Forelimb muscle (tissue), 1 donor: Measurements from ENCODE around the gene ISM1. TPM values are rescaled to one million over a fixed set of nuclear protein-coding genes. Genes with fewer than 3 reads are reported as not detected.
"Not testable (repeated sequence)": the region's sequence is repeated elsewhere in the genome, so short reads cannot be mapped to it uniquely, and the experiment has no call there.

Source experiments
- DNase-seq: peaks from one replicate; pipeline ENCODE4 v3.0.0-alpha.2; 2013; ENCODE audit warnings: low read depth
- polyA plus RNA-seq: library from polyadenylated mRNA; unstranded; fragments of 120-200 nt; gene quantifications from one replicate; pipeline ENCODE4 v1.2.1, GENCODE V29; 2013; ENCODE audit not compliant: insufficient read length

ISM1 gene
- polyA plus RNA-seq, 1 donor = 0.76 TPM

DNA sequence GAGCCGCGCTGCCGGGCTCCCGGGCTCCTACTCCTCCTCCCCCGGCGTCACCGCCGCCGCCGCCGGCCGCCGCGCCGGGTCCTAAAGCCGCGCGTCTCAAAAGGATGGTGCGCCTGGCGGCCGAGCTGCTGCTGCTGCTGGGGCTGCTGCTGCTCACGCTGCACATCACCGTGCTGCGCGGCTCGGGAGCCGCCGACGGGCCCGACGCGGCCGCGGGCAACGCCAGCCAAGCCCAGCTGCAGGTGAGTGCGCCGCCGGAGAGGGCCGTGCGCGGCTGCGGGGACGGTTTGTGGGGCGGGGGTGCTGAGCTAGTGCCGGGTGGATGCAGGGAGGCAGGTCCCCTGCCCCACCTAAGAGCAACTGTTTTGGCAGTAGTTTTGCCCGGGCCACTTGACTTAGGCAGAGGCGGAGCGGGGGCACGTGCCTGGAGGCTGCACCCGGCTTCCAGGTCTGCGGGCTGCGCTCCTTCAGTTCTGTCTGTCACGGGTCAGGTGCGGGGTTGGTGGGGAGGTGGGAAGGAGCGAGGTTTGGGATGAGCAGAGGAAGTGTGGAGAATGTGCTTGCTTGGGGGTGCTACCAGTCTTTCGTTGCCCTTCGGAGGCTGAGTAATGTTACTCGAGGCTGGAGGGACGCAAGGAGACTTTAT lies 722 bp downstream of the ISM1 start:
- DNase-seq = no peak

GRCh38 chr20:13222319-13222716 lies 1.2 kb downstream of the ISM1 start:
- DNase-seq = no peak

DNA sequence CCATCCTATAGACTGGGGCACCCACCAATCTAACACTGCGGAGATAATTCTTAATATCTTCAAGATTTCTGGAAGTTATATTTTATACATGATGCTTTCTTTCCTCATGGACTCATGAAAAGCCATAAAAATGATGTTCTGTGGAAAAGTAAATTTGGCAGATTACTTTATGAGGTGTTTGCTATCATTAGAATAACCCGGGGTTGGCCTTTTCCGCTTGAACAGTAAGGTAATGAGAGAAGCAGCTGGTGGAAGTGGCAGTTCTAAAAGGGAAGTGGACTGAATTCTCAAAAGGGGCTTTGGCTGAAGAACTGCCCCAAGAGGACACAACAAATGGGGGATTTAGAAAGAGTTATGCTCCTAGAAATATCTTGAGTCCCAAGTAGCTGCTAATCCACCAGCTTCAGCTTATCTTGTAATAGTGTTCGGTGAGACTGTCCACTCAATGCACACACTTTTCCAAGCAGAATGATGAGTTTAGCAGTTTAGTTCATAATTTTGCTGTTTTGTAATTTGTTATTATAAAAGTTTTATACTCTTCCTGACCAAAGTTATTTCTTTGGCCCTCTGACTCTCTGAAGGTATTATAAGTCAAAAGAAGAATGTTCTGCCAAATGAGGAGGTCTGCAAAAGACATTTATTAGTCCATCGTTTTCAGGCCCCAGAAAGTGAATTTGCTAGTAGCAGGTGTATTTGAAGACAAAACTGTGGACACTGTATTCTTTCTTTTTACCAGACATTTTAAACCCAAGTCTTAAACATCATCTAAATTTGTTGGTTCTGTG lies 2.9 kb downstream of the ISM1 start:
- no peak for DNase-seq

DNA sequence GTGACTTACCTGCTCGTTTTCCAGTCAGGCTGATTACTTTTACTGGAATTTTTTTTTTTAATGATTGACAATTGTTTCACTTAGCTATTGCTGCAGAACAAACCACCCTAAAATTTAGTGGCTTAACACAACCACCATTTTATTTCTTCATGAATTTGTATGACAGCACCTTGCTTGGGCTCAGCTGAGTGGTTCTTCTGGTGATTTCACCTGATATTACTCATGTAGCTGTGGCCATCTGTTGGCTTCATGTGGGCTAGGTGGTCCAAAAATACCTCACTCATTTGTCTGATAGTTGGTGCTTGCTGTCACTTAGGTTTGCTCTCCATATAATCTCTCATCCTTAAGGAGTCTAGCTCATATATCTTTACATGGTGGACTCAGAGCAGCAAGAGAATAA lies 5.3 kb downstream of the ISM1 start:
- no peak for DNase-seq

GRCh38 chr20:13228771-13229170 lies 7.7 kb downstream of the ISM1 start:
- DNase-seq = no peak

DNA sequence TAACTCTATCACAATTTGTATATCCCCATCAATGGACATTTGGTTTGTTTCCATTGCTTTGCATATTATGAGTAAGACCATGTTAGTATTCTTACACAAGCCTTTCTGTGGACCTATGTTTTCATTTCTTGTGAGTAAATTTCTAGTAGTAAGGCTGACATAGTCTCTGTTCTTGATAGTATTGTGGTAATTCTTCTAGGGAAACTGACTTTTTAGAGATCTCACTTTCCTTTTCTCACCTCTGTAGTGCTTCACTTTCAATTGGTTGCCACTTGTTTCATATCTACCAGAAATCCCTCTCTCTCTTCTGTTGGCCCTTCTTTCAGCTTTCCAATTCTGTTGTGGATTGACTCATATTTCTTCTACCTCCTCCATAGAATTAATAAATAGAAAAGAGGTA lies 8.5 kb downstream of the ISM1 start:
- DNase-seq = no peak

- DNase-seq = no peak
Measured at GRCh38 chr20:13231031-13231752, 10.1 kb downstream of the ISM1 start.

- no peak for DNase-seq
Measured at GRCh38 chr20:13232999-13233398, 11.9 kb downstream of the ISM1 start.

DNA sequence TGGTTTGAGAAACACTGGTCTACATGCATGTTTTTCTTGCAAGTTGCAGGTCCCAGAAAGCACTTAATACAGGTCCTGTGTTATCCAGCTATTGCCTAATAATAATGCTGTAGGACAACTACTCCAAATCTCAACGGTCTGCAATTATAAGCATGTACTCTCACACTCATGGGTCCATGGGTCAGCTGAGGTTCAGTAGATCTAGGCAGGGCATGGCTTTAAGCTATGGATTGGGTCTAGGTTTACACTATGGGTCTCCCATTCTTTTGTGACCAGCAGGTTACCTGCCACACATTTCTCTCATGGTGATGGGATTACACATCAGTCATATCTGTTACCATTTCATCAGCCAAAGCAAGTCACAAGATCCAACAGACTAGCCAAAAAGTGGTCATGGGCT lies 13.9 kb downstream of the ISM1 start:
- DNase-seq = no peak

GRCh38 chr20:13236360-13236759 lies 15.3 kb downstream of the ISM1 start:
- not testable (repeated sequence) for DNase-seq

GRCh38 chr20:13236990-13237720 lies 16.1 kb downstream of the ISM1 start:
- DNase-seq = no peak

DNA sequence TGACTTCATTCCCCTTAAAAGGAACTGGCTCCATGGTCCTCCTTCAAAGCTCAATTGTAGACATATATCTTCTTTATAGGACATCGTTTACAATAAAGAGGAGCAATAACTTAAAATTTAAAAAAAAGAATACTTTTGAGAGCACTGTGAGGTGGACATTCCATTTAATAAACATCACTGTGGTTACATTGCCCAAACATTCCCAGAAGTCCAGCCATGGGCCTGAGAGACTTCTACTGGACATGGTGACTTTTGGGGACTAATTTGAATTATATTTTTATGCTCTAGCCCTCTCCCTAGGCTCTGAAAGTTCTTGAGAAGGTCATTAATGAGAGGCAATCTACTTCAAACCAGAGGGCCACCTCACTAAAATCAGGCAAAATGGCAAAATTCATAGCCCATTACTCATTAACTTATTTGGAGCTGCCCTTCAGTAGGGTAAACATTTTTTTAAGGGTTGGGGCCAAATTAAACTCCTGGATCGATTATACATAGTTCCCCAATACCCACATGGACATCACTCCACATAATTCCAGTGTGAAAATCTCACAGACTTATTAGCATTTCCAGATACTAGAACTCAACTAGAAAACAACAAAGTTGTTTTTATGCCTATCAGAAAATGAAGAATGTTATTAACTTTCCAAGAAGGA lies 17.1 kb downstream of the ISM1 start:
- no peak for DNase-seq

GRCh38 chr20:13243826-13244376 lies 22.8 kb downstream of the ISM1 start:
- no peak for DNase-seq

- no peak for DNase-seq
Measured at GRCh38 chr20:13245250-13245723, 24.2 kb downstream of the ISM1 start.

DNA sequence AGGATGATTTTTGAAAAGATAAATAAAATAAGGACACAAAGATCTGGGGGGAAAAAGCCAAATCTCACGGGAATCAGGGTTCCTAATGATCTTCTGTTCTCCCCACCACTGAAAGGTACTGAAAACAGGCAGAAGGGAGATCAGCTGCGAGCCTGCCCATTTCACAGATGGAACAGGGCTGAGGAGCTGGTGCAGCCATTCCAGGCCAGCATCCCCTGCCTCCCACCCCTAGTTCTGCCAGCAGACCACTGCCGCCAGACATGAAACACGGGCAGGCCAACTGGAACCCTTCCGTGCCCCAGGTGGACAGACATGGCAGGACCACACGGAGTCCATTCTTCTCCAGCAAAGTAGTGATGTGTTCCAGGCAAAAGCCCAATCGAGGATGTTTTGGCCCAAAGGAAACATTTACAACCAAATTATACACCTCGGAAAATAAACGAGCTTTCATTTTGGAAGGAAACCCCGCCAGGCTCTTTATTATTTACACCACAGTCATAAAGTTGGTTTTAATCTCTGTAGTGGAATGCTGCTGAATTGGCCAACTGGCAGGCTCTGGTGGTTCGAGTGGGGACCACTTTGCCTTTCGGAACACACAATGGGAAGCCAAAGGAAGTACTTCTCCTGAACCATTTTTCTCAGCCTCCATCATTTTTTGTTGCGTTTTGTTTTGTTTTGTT lies 28.2 kb downstream of the ISM1 start:
- no peak for DNase-seq

- DNase-seq = no peak
Measured at GRCh38 chr20:13249798-13250170, 28.7 kb downstream of the ISM1 start.

DNA sequence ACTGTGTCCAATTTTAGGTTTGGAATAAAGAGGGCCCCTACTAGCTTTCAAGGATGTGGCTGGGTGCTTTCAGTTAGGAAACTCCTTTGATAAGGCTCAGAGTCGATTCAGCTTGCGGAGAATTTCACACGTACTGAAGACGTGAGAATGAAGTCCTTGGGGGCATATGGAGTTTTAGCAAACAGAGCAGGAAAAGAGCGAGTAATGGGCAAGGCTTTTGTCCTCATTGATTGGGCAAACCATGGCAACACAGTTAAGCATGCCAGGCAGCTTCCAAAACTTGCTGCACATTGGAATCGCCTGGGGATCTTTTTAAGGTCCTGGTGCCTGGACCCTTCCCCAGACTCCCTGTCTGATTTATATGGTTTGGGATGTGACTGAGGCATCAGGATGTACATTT lies 29.2 kb downstream of the ISM1 start:
- no peak for DNase-seq

DNA sequence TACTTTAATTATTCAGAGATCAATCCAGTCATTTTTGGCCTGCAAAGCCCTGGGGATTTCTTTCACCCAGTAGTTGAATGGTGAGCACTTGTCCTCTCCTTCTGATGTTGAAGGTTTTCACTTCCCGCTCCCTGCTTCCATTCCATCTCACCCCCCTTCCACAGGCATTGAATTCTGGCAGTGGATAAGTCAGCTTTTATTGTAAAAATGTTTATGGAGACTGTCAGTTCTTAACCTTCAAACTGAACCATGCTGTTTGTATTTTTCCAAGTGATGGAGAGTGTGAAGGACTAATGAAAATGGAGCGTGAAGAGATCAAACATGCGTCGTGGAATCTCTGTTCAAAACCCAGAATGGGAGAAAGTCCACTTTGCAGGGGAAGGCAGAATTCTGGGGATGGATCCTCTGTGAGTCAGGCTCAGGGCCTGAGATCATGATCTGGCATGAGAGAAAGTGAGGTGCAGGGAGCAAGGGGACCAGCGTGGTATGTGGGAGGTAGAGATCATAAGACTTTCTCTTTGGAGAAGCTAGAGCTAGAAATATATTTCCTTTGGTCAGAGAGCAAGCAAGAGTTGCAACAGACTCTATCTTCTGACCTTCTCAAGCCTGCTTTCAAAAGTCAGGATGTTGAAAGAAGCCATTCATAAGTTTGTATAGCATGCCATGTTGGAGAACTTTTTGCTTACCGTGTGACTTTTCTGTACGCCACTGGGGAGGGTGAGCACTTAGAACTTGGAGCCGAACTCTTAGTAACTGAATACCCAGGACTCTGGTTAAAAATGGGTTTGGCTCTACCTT lies 30.2 kb downstream of the ISM1 start:
- DNase-seq = no peak

DNA sequence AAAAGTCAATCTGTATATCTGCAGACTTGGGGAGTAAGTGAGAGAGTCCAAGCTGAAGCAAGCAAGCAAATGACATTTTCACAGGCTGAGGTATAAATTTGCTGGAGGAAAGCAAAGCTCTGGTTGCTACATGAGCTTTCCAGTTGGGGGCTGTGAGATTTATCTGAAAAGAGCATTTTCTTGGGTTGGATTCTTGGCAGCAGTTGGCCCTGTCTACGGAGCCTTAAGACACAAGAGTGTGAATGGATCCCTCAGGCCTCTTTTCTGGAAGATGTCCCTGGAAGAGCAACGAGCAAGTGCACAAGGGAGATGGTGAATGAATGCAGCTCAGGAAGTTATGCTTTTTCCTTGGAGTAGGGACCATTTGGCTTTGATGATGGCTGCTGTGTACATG lies 30.8 kb downstream of the ISM1 start:
- DNase-seq = no peak

DNA sequence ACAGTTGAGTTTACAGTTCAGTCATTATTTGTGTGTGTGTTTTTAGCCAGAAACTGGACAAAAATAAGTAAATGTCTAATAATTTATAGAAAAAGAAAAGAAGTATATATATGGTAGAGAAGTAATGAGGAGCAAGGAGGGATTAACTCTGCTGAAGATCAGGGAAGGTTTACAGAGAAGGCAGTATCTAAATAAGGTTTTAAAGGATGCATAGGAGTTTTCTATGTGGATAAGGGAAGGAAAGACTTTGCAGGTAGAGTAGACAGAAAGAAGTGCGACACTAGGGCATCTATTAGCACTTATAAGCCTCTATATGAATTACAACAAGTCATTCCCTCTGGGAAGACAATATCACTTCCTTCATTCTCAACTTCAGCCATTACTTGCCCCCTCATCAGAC lies 34.3 kb downstream of the ISM1 start:
- no peak for DNase-seq
